GM21526 (cell line): ENCODE results near the gene PRPH.
A peak's percentile ranks its signal among the peaks of the same experiment; 100 is the strongest.
"Not testable (repeated sequence)": the region's sequence is repeated elsewhere in the genome, so short reads cannot be mapped to it uniquely, and the experiment has no call there.

Experiments used
- ATAC-seq: cut with Tn5 transposase; IDR thresholded peaks from one replicate; pipeline ENCODE4 v1.9.1; 2021; ENCODE audit warnings: moderate library complexity; ENCODE audit not compliant: unreplicated experiment, low FRiP score

Gene PRPH

DNA sequence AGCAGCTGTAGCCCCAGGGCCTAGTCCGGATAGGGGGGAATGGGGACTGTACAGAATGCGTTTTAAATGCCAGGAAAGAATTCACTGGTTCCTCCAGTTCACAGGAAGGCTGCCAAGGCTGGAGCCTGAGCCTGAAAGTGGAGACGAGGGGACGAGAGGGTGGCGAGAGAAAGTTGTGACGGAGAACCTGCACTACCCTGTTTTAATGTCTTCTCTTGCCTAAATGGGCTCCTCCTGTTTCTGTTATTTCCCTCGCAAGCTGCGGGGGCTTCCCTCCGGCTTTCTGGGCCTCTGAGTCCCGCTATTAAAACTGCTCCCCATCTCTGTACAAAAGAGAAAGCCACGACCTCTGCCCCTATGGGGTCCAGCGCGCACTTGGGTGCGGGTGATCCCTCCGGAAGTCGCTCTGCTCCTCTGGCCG is 37.5 kb downstream of the PRPH start:
- ATAC-seq = no peak

DNA sequence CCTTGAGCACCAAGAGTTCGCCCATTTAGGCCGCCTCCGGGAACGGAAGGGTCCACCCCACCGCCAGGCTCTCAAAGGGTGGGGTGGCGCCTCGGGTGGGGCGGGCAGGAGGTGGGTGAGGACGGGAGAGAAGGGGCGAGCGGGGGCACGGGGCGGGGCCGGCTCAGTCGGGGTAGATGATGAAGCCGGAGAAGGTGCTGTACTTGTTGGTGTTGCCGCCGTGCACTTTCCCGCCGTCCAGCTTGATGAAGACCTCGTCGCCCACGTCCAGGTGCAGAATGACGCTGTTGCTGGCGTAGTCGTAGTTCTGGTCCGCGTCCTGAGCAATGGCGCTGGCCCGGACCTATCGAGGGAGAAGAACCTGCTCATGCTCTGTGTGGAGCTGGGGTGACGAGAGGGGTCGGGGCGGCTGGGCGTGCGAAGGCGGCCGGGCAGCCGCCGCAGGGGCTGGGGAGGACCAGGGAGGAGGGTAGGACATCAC is 38.0 kb downstream of the PRPH start:
- no peak for ATAC-seq

DNA sequence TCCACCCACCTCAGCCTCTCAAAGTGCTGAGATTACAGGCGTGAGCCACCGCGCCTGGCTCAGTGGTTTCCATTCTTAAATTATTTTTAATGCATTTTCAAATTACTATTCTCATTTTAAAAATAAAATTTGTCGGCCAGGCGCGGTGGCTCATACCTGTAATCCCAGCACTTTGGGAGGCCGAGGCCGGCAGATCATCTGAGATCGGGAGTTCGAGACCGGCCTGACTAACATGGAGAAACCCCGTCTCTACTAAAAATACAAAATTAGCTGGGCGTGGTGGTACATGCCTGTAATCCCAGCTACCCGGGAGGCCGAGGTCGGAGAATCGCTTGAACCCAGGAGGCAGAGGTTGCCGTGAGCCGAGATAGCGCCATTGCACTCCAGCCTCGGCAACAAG is 38.8 kb downstream of the PRPH start:
- ATAC-seq = not testable (repeated sequence)

DNA sequence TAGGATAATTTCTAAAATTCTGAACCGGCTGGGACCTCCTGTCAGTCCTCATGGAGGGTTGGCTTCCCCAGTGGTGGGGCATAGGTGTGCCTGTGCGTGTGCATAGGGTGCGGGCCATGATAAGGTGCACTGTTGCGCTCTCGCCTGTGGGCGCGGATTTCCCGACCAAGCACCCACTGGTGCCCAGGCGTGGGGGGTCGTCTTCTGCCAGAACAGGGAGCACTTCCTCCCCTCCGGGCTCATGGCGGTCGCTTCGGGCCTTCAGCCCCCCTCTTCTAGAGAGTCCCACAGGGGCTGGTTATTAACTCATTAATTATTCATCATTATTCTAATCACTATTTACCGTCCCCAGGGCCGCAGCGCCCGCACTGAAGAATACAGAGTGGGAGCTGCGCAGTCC is 39.3 kb downstream of the PRPH start:
- no peak for ATAC-seq

DNA sequence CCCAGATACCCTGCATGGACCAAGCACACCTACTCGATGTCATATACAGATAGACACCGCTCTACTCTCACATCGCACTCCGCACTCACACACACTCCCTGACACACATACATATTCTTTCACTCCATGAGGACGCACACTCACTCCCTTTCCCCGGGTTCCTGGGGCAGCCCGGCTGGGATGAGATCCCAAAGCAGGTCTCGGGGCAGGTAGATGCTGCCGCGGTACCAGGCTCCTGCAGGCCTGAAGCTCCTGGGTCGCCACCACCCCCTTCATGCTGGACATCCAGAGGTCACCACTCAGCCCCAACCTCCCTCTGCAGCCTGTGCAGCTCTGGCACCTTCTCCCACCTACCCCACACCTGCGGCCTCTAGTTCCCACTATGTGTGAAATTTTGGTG is 39.7 kb downstream of the PRPH start:
- no peak for ATAC-seq

DNA sequence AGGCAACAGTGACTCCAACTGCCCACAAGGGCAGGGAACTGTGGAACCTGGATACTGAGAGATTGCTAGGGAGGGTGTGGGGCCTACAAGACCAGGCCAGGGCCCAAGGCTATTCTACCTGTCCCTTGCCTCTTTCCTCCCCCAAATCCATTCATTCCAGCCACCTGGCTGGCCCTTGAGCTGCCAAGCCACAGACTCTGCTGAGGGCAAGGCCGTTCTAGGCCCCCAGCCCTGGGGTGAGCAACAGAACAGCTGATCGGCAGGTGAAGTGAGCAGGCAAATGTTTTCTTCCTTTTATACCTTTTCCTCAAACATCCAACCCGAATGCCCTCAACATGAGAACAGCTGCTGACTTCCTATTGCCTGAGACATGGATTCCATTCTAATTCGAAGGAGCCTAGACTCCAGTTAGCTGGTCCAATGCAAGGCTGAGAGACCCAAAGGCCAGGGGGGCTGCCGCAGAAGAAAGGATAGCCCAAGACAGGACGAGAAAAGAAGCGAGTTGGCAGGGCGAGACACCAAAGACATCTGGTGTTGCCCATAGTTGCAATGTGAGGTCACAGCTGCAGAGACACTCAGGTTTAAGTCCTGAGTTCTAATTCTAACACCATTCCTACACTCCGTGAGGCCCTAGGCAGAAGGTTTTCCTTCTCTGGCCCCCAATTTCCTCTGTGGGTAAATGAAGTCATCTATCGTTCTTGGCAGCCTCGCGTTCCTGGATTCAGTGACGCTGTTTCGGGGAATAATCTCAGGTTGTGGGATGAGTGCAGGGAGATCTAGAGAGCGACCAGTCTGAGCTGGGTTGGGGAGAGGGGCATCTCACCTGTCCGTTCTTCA is 40.4 kb downstream of the PRPH start:
- no peak for ATAC-seq

DNA sequence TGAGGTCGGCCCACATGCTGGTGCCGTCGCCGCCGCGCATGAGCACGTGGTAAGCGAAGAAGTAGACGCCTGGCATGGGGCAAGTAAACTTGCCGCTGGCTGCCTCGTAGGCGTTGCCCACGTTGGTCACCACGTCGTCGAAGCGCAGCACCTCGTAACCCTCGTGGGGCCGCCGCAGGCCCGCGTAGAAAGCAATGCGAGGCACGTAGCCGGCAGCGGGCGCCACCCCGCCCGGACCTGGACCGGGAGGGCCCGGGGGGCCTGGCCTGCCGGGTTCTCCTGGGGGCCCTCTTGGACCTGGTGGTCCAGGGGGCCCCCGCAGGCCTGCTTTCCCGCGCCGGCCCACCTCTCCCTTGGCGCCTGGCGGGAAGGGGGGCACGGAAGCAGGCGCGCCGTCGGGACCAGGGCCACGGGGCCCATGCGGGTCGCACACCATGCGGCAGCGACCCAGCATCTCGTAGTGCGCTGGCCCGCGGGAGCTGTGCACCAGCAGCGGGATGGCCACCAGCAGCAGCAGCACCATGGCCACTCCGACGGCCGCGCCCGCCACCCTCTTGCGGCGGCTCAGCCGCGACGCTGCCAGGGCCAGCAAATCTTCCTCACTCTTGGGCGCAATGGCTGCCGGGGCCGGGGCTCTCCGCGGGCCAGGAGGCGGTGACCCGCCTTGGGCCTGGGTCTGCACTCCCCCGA is 41.2 kb downstream of the PRPH start:
- no peak for ATAC-seq

DNA sequence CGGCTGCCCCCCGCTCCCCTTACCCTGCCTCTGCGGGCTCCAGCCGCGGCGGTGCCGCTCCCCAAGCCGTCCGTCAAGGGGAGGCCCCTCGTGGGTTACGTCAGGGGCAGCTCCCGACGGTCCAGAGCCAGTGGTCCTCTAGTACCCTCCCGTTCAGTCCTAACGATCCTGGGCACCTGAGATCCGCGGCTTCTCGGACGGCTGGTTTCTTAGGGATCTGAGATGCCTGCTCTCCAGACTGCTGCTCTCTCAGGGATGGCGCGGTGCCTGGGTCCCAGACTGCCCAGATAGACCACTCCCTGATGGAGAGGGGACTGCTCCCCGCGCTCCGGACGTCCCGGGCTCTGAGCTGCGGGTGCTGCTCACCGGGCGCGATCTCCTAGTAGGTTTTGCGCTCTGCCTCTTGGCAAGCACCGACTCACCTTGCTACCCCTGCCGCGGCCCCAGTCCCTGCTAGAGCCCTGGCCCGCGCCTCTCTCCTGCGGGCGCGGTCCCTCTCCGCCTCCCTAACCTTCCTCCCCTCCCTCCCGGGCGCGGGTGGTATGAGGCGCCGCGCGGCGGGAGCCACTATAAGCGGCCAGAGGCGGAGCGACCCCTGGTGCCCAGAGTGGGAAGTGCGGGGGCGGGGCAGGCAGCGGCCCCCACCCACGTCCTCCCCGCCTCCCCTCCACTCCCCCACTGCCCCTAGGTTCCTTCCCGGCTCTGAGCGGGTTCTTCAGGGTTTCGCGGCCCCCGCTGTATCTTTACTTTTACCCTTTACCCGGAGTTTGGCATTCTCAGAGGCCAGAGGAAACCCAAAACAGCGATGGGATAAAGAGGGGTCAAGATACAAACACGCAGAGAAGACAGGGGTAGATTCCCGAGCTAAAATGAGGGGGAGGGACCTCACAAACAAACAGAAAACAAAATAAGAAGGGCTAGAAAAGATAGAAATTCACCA is 42.0 kb downstream of the PRPH start, which contains the start of gene C1QL4:
Gene C1QL4 (minus strand): TSS at position 544 of the 940 bp plus-strand sequence. CDS start 711 bp downstream, outside the sequence.
- ATAC-seq = no peak

DNA sequence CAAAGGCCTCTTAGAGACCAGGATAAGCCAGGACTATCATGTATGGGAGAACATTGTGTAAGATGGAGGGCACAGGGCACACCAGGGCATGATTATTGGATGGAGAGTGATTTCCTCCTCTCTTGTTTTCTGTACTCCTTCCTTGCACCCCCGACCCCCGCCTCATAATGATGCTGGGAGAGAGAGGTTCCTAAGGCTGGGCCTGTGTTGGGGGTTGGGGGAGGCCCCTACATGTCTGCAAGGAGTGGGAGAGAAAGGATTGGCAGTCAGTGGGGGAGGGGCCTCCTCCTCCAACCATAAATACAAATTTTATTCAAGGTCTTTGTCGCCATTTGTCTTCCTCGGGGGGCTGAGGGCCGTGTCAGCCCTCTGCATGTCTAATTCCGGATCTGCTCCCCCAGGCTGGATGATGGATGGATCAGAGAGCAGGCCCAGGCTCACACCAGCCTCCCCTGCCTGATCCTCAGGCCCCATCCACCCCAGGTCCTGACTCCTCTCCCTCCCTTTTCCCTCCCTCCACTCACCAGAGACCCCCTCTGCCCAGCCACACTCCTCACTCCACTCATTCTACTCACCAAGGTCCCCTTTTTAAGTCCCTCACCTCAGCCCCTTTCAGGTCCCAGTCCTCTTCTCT is 44.0 kb downstream of the PRPH start:
- ATAC-seq = no peak

DNA sequence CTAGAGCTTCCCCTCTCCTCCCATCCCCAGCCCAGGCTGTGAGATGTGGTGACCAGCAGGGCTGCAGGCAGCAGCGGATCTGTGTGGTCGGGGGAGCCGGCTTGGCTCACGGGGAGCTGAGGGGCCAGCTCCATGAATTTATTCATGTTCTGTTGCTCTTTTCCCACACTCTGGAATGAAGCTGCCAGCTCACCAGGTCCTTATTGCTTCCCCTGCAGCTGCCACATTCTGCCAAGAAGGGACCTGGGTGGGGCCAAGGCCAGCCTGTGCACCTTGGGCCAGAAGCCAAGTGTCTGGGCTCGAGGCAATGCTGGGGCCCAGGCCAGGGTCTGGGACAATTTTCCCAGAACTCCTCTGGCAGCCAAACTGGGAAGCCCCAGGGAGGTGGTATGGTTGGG is 44.5 kb downstream of the PRPH start:
- no peak for ATAC-seq

DNA sequence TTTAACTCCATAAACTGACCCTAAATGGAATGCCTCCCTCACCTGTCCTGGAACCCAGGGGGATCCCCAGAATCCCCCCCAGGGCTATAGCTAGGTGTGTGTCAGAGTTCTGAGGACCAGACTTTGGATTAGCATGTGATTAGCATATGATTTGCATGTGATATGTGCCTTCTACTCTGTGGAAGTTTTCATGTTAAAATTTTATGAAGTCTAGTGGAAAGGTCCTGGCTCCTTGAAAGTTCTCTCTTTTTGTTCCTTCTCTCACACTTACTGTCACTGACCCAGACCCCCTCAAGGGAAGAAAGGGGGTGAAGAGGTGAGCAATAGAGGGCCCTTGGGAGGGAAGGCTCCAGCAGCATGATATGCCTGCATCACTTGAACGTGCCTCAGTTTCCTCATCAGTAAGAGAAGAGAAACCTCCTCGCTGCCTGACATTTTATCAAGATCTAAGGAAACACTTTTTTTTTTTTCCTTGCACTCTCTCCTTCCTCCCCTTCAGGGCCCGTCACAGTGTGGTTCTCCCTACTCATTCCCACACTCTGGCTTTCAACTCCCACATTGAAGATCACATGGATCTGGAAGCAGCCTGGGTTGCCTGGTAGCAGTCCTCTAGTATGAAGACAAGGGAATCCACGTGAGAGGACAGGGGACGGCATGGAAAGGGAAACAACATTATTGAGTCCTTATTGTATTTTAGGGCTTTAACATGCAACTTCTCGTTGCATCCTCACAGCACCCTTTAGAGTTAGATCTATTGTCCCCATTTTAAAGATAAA is 45.3 kb downstream of the PRPH start:
- ATAC-seq = no peak

DNA sequence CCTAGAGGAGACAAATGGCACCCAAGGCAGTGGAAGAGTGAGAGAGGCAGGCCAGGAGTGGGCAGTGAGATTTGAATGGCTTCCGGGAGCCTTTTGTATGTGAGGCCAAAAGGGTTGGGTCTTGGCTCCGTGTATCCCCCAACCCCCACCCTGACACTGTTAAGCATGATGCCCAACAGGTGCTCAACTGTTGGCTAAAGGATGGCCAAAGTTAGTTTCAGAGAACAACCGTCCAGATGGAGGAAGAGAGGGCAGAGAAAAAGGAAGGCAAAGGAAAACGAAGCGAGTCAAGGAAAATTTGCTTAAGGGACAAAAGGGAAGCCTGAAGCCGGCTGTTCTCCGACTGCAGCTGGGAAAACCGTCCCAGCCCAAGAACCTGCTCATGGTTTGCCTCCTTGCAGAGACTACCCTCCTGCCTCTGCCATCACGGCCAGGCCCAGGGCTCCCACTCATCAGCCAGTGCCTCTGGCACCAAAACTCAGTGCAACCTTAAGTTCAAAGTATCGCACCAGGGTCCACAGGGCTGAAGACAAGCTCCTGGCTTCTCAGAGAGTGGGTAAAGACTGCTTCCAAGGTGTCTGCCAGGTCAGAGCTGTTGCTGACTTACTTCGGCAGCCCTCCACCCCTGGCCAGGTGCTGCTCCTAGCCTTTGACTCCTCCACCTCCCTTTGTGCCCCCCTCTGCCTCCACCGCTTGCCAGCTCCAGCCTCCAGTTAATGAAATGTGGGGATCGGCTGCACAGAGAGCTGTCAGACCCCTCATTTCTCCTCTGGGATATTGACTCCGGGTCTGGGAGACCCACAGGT is 46.2 kb downstream of the PRPH start:
- ATAC-seq = no peak

DNA sequence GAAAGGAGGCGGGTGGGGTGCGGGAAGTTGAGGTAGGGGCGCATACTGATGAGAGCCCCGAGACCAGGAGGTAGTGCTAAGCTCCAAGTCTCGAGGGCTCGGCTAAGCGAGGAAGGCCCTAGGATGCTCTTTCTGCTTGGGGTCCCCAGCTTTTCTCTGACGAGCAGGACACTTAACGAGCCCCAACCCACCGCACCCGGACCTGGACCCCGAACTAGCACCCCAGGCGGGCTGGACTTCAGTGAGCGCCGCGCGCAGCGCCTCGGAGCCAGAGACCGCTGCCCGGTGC is 46.8 kb downstream of the PRPH start:
- ATAC-seq = no peak

DNA sequence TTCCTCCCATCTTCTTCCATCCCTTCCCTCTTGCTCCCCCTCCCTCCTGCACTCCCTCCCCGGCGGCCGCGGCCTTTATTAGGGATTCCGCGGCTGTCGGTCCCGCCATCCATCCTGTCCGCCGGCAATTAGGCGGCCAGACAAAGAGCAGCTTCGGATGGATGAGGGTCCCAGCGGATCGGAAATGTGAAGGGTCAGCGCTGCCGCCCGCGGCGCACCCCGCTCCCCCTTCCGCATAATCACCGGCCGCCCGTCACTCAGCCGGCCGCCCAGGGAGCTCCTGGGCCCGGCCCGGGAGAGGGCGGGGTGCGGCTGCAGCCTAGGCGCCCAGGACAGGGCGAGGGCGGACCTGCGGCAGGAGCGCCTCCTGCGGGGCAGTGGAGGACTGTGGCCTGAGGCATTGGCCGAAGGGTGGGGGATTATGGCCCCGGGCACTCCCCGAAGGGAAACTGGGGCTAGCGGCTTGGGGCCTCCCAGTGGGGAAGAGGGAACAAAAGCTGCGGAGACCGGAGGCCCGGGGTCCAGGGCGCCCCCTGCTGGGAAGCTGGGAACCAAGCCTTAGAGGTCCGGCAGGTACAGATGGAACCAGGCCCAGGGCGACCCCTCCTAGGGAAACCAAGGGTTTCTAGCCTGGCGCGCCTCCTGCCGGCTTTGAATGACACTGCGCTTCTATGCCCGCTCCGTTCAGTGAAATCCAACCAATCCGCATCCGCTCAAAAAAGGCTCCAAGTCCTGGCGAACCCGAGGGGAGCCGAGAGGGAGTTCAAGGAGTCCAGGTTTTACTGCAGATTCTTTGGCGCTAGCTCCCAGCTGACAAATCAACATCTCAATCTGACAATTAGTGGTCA is 47.3 kb downstream of the PRPH start:
- peak; percentile 57 for ATAC-seq

DNA sequence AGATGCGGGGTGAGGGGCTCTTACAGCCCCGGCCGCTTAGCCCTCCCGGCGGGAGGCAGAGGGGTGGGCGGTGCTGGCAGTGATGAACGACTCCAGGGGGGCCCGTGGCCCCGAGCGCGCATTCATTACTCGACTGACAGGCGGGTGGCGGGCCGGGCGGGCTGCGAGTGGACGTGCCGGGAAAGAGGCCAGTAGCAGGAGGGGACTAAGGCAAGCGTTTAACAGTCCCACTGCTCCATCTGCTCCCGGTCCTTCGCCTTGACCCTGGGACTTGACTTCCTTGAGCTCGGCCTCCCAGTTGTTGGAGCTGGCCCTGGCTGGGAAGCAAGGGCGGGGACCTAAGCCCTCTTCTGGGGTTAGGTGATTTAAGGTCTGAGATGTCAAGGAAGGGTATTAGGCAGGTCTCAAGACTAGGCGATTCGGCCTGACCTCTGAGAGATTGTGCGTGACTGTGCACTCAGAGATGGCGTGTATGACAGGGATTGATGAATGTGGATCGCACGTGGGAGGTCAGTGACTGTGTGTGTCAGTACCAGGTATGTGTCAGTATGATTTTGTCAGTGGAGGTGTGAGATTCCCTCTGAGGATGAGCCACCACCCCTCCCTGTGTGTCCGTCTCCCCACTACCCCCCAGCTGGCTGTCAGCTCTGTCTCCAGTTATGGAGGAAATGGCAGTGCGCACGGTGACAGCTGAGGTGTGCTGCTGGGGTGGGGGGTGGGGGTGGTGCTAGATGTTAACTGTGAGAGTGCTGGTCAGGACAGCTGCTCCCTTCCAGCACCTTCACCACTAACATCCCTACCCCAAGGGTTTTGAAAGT is 48.2 kb downstream of the PRPH start:
- ATAC-seq = no peak

DNA sequence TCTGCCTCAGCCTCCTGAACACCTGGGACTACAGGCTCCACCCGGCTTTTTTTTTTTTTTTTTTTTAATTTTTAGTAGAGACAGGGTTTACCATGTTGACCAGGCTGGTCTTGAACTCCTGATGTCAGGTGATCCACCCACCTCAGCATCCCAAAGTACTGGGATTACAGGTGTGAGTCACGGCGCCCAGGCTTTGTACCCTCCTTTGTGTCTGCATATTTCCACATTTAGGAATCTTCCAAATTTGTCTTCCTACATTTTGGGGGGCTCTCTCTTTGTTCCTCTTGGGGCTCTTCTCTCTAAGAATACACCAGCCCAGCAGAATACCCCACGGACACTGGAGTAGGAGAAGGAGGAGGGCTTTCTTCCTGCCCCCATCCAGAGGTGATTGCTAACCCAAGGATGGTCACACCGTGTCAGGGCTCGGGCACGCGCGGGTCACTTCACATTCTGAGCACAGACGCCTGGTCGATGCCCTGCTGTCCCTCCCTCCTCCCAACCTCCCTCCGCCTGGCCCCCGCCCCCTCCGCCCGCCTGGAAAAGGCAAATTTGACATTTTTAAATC is 49.6 kb downstream of the PRPH start:
- no peak for ATAC-seq
